SK-N-SH (cell line): Measurements from ENCODE around the gene LTBP2. TPM values are rescaled to one million over a fixed set of nuclear protein-coding genes. Genes with fewer than 3 reads are reported as not detected.

Experiments
- CTCF ChIA-PET: fragments of 300-600, 350-600 bp; formaldehyde crosslinking; extraction: SDS; loops from one replicate; lab custom pipeline; 2021; lab: Yijun Ruan, JAX
- POLR2A ChIA-PET: fragments of 350-600 bp; sonication (Branson Sonifier 250); formaldehyde crosslinking; extraction: SDS; loops from one replicate; lab custom pipeline; 2020; ENCODE audit warnings: antibody characterized with exemption, inconsistent platforms; lab: Yijun Ruan, JAX
- DNase-seq: peaks from one replicate; pipeline ENCODE4 v3.0.0; 2012
- H2AFZ ChIP-seq: fragments of 200-600 bp; sonication (generic); 2 replicates; pipeline ENCODE4 v1.8.1; 2016; ENCODE audit warnings: antibody characterized with exemption, mild to moderate bottlenecking, low read depth
- H3F3A ChIP-seq: fragments of 200-600 bp; sonication (generic); replicated peaks from 2 replicates; pipeline ENCODE3; 2016; ENCODE audit warnings: antibody characterized with exemption, mild to moderate bottlenecking; ENCODE audit not compliant: insufficient read depth
- H3K27ac ChIP-seq, 2 experiments: fragments of 200-500 bp in 1 of 2; fragments of 200-600 bp in 1 of 2; sonication (Bioruptor generic) in 1 of 2; sonication (generic), shearing (Covaris generic) in 1 of 2; 2 replicates each; pipeline versions ENCODE4 v1.5.1 to v1.6.1; 2014 to 2016; ENCODE audit warnings: low read depth in 2 of 2, inconsistent platforms in 1 of 2, low read length in 1 of 2, mild to moderate bottlenecking in 1 of 2, mixed read lengths in 1 of 2
- H3K27me3 ChIP-seq: fragments of 200-600 bp; sonication (generic), shearing (Covaris generic); 2 replicates; pipeline ENCODE4 v1.6.1; 2016; ENCODE audit warnings: mixed run types; ENCODE audit not compliant: insufficient read depth
- H3K36me3 ChIP-seq, 2 experiments: fragments of 200-500 bp in 1 of 2; fragments of 200-600 bp in 1 of 2; sonication (Bioruptor generic) in 1 of 2; sonication (generic) in 1 of 2; replicated peaks in 1 of 2; 2 replicates each; pipeline versions ENCODE3 to v1.5.1; 2014 to 2016; ENCODE audit warnings: low read length in 1 of 2, mild to moderate bottlenecking in 1 of 2; ENCODE audit not compliant: insufficient read depth in 2 of 2, control insufficient read depth in 1 of 2
- H3K4me1 ChIP-seq, 2 experiments: fragments of 200-500 bp in 1 of 2; fragments of 200-600 bp in 1 of 2; sonication (Bioruptor generic) in 1 of 2; sonication (generic), shearing (Covaris generic) in 1 of 2; 2 replicates each; pipeline versions ENCODE4 v1.5.1 to v1.6.1; 2014 to 2016; ENCODE audit warnings: low read depth in 1 of 2, low read length in 1 of 2, mixed run types in 1 of 2; ENCODE audit not compliant: insufficient read depth in 2 of 2, control insufficient read depth in 1 of 2
- H3K4me2 ChIP-seq: fragments of 200-600 bp; sonication (generic), shearing (Covaris generic); 2 replicates; pipeline ENCODE4 v1.6.1; 2017; ENCODE audit warnings: mixed run types
- H3K4me3 ChIP-seq, 2 experiments: fragments of 200-500 bp in 1 of 2; fragments of 200-600 bp in 1 of 2; sonication (Bioruptor generic) in 1 of 2; sonication (generic), shearing (Covaris generic) in 1 of 2; 2 replicates each; pipeline versions ENCODE4 v1.5.1 to v1.8.1; 2014 to 2016; ENCODE audit warnings: low read depth in 2 of 2, inconsistent platforms in 1 of 2, low read length in 1 of 2, mild to moderate bottlenecking in 1 of 2, mixed read lengths in 1 of 2, moderate library complexity in 1 of 2
- H3K79me2 ChIP-seq: fragments of 200-600 bp; sonication (generic); 2 replicates; pipeline ENCODE4 v1.8.1; 2017; ENCODE audit warnings: mild to moderate bottlenecking; ENCODE audit not compliant: insufficient read depth
- H3K9ac ChIP-seq: fragments of 200-600 bp; sonication (generic); 2 replicates; pipeline ENCODE4 v1.6.1; 2017; ENCODE audit warnings: mixed run types
- H3K9me2 ChIP-seq: fragments of 200-600 bp; sonication (generic); 2 replicates; pipeline ENCODE4 v1.6.1; 2017; ENCODE audit warnings: mixed run types
- H3K9me3 ChIP-seq: fragments of 200-600 bp; sonication (generic); 2 replicates; pipeline ENCODE4 v1.6.1; 2017; ENCODE audit warnings: mixed run types, mild to moderate bottlenecking, moderate library complexity
- H4K20me1 ChIP-seq: fragments of 200-600 bp; sonication (generic); 2 replicates; pipeline ENCODE4 v1.6.1; 2017; ENCODE audit warnings: mild to moderate bottlenecking, mixed run types; ENCODE audit not compliant: insufficient read depth
- CHD2 ChIP-seq: fragments of 150-350 bp; IDR thresholded peaks from 2 replicates; pipeline ENCODE4 v1.6.1; 2018; ENCODE audit warnings: low read length; ENCODE audit not compliant: partially characterized antibody
- EP300 ChIP-seq, 2 experiments: IDR thresholded peaks; 2 replicates each; pipeline versions ENCODE4 v1.4.0 to v1.6.1; 2012; ENCODE audit warnings: borderline replicate concordance in 1 of 2, low read depth in 1 of 2, low read length in 1 of 2
- EZH2phosphoT487 ChIP-seq: fragments of 200-600 bp; sonication (generic); IDR thresholded peaks from 2 replicates; pipeline ENCODE4 v1.6.1; 2017; ENCODE audit warnings: low read depth, mixed run types, mild to moderate bottlenecking, antibody characterized with exemption, moderate library complexity, borderline replicate concordance
- FOSL2 ChIP-seq: IDR thresholded peaks from 2 replicates; pipeline ENCODE4 v1.4.0; 2012; ENCODE audit warnings: low read depth, mild to moderate bottlenecking, moderate library complexity, borderline replicate concordance
- FOXJ3 ChIP-seq: sonication (generic); formaldehyde crosslinking; IDR thresholded peaks from 2 replicates; pipeline ENCODE4 v1.5.1; 2020; ENCODE audit warnings: mild to moderate bottlenecking, missing genetic modification reagents
- GATA2 ChIP-seq: sonication (generic); formaldehyde crosslinking; IDR thresholded peaks from 2 replicates; pipeline ENCODE4 v1.5.0; 2020; ENCODE audit warnings: mild to moderate bottlenecking, missing genetic modification reagents
- JUND ChIP-seq: IDR thresholded peaks from 2 replicates; pipeline ENCODE4 v1.4.0; 2012
- MAX ChIP-seq: IDR thresholded peaks from 2 replicates; pipeline ENCODE4 v1.4.0; 2012; ENCODE audit warnings: low read depth
- MEF2A ChIP-seq: IDR thresholded peaks from 2 replicates; pipeline ENCODE4 v1.4.0; 2012; ENCODE audit warnings: low read depth, borderline replicate concordance
- NFIC ChIP-seq: IDR thresholded peaks from 2 replicates; pipeline ENCODE4 v1.4.0; 2012; ENCODE audit warnings: borderline replicate concordance
- PBX3 ChIP-seq: IDR thresholded peaks from 2 replicates; pipeline ENCODE4; 2012
- RAD21 ChIP-seq: IDR thresholded peaks from 2 replicates; pipeline ENCODE4 v1.6.1; 2012; ENCODE audit warnings: mild to moderate bottlenecking, low read length
- REST ChIP-seq: IDR thresholded peaks from 2 replicates; pipeline ENCODE4 v1.6.1; 2012; ENCODE audit warnings: mild to moderate bottlenecking, low read depth, low read length, moderate library complexity
- SMC3 ChIP-seq: IDR thresholded peaks from 2 replicates; pipeline ENCODE4 v1.6.1; 2012; ENCODE audit warnings: low read depth, low read length, improper control_type of control experiment
- TAF1 ChIP-seq: IDR thresholded peaks from 2 replicates; pipeline ENCODE4 v1.6.1; 2012; ENCODE audit warnings: low read depth, mild to moderate bottlenecking, low read length, moderate library complexity, borderline replicate concordance
- TCF12 ChIP-seq: IDR thresholded peaks from 2 replicates; pipeline ENCODE4 v1.4.0; 2012
- TEAD4 ChIP-seq: IDR thresholded peaks from 2 replicates; pipeline ENCODE4 v1.4.0; 2012; ENCODE audit warnings: mild to moderate bottlenecking, borderline replicate concordance; ENCODE audit not compliant: insufficient read depth
- USF2 ChIP-seq: fragments of 150-350 bp; IDR thresholded peaks from 2 replicates; pipeline ENCODE4 v1.6.1; 2017; ENCODE audit warnings: antibody characterized with exemption, low read length, low read depth, borderline replicate concordance
- YY1 ChIP-seq: IDR thresholded peaks from 2 replicates; pipeline ENCODE4 v1.4.0; 2012; ENCODE audit warnings: low read depth, mild to moderate bottlenecking
- ZBTB33 ChIP-seq: IDR thresholded peaks from 2 replicates; pipeline ENCODE4 v1.4.0; 2012; ENCODE audit warnings: low read depth, borderline replicate concordance
- WGBS: methylation state at CpG from one replicate; pipeline ENCODE4 v1.1.6; 2017; ENCODE audit warnings: low lambda C conversion rate; 5-methylcytosine and 5-hydroxymethylcytosine counted together
- polyA plus RNA-seq, 3 experiments: library from polyadenylated mRNA; depleted of rRNA; stranded (reverse); fragments of >200 nt; gene quantifications; 2 replicates each; pipeline ENCODE4 v1.2.3, GENCODE V29; 2012

The LTBP2 gene
- polyA plus RNA-seq, 1 of the 3 experiments (the other 2 are of a cell fraction) = 58.8 TPM

GRCh38 chr14:74506411-74506851 is 105.6 kb downstream of the LTBP2 start:
- ChIA-PET POLR2A (no interaction called here), CTCF (no interaction called here)
- WGBS = 91% methylated on average over 4 of the region's 13 CpGs
- H3K27ac ChIP-seq = no peak overlapping the region
- peaks cover 15 to 77% of the 10 kb centered on the region in 2 experiments for H3K36me3 ChIP-seq
- no peaks in the 10 kb centered on the region for H3K9me3 ChIP-seq
- H3K27me3 ChIP-seq = no peaks in the 10 kb centered on the region
- H3K9ac ChIP-seq = no peak overlapping the region
- H3K79me2 ChIP-seq = no peaks in the 10 kb centered on the region
- DNase-seq = no peak
- no peak overlapping the region for H3K4me3 ChIP-seq
- no peak overlapping the region for H3K4me2 ChIP-seq
- peaks cover 0 to 11% of the 10 kb centered on the region in 2 experiments; a peak in 1 of 4 replicates for H3K4me1 ChIP-seq
- no peaks in the 10 kb centered on the region for H4K20me1 ChIP-seq
- TF ChIP-seq ZBTB33 (no peak), TCF12 (no peak)
- H2AFZ ChIP-seq = no peak overlapping the region
- no peaks in the 10 kb centered on the region for H3K9me2 ChIP-seq
- H3F3A ChIP-seq = peaks cover 8% of the 10 kb centered on the region

GRCh38 chr14:74505831-74506230 is 106.2 kb downstream of the LTBP2 start:
- Histone ChIP-seq H3K9me2 (no peaks in the 10 kb centered on the region), H2AFZ (no peak overlapping the region), H4K20me1 (no peaks in the 10 kb centered on the region), H3K4me1 (peaks cover 0 to 15% of the 10 kb centered on the region in 2 experiments; a peak in 1 of 4 replicates), H3K36me3 (peaks cover 20 to 74% of the 10 kb centered on the region in 2 experiments), H3K27me3 (no peaks in the 10 kb centered on the region), H3K4me3 (no peak overlapping the region), H3K4me2 (no peak overlapping the region), H3K9me3 (no peaks in the 10 kb centered on the region), H3K9ac (no peak overlapping the region), H3K27ac (0 out of 4 replicates have a peak overlapping the region, but pooled peaks of 1 of the 2 experiments have one; percentile 4), H3F3A (peaks cover 12% of the 10 kb centered on the region), H3K79me2 (no peaks in the 10 kb centered on the region)
- TF ChIP-seq FOSL2 = no peak
- TF ChIP-seq CHD2 = no peak
- no peak for TF ChIP-seq JUND
- no peak for TF ChIP-seq SMC3
- no peak for TF ChIP-seq MEF2A
- no peak for TF ChIP-seq EP300 (IDR thresholded peaks at IDR 0.05; ENCODE audit: borderline replicate concordance in 1 of 2, low read depth in 1 of 2, low read length in 1 of 2)
- no peak for TF ChIP-seq GATA2 (CRISPR knock-in tag)
- TF ChIP-seq TAF1 = no peak
- no peak for TF ChIP-seq EZH2phosphoT487
- no peak for TF ChIP-seq RAD21
- no peak for TF ChIP-seq FOXJ3 (CRISPR knock-in tag)
- TF ChIP-seq TEAD4 = no peak
- no peak for TF ChIP-seq USF2
- TF ChIP-seq PBX3 = no peak
- no peak for TF ChIP-seq YY1
- TF ChIP-seq REST = no peak
- TF ChIP-seq NFIC = no peak
- no peak for TF ChIP-seq MAX
- ChIA-PET CTCF (interaction anchor here (1.5 to 2.8 kb wide), 4 partner anchors 15 to 107 kb away, joined by 3 to 11 read pairs (median 7); partner anchors contain the start of gene LTBP2), POLR2A (no interaction called here)
- DNase-seq = no peak
- WGBS = 93% methylated on average over 10 of the region's 17 CpGs
